ENCODE data around the gene NDUFS4. TPM values are rescaled to one million over a fixed set of nuclear protein-coding genes. Genes with fewer than 3 reads are reported as not detected.

The NDUFS4 gene
- total RNA-seq, 1 experiment from 2014 or later = 84.1 TPM

GRCh38 chr5:53556001-53556400, 4.4 kb upstream of the NDUFS4 start:
- H3K36me3 ChIP-seq (ENCODE audit: low read depth) = no peaks in the 10 kb centered on the region
- TF ChIP-seq, protein P1, sequence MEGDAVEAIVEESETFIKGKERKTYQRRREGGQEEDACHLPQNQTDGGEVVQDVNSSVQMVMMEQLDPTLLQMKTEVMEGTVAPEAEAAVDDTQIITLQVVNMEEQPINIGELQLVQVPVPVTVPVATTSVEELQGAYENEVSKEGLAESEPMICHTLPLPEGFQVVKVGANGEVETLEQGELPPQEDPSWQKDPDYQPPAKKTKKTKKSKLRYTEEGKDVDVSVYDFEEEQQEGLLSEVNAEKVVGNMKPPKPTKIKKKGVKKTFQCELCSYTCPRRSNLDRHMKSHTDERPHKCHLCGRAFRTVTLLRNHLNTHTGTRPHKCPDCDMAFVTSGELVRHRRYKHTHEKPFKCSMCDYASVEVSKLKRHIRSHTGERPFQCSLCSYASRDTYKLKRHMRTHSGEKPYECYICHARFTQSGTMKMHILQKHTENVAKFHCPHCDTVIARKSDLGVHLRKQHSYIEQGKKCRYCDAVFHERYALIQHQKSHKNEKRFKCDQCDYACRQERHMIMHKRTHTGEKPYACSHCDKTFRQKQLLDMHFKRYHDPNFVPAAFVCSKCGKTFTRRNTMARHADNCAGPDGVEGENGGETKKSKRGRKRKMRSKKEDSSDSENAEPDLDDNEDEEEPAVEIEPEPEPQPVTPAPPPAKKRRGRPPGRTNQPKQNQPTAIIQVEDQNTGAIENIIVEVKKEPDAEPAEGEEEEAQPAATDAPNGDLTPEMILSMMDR (conservative IDR thresholded peaks at IDR 0.05) = no peak
- TF ChIP-seq EZH2 (IDR thresholded peaks at IDR 0.05; ENCODE audit: low read depth) = no peak
- H2AFZ ChIP-seq = no peak overlapping the region
- ChIA-PET POLR2A (ENCODE audit: unreplicated experiment) (no interaction called here), CTCF (no interaction called here)
- intact Hi-C loops (cut with micrococcal nuclease; ENCODE audit: unreplicated experiment) = no loop called here
- H3K9me3 ChIP-seq (ENCODE audit: insufficient read depth, low read depth) = no peaks in the 10 kb centered on the region
- 0 out of 2 replicates have a peak, but pooled peaks cover 8% of the 10 kb centered on the region for H3K9me2 ChIP-seq (ENCODE audit: insufficient read depth)
- BruUV-seq (replicated peaks) = no TSS peak
- no peak for DNase-seq
- no peak overlapping the region for H3K4me2 ChIP-seq
- H3K4me3 ChIP-seq = no peak overlapping the region
- H3K27ac ChIP-seq = no peak overlapping the region
- no peaks in the 10 kb centered on the region for H3K4me1 ChIP-seq (replicated peaks; ENCODE audit: insufficient read depth)
- H4K20me1 ChIP-seq (ENCODE audit: insufficient read depth) = no peaks in the 10 kb centered on the region
- H3K27me3 ChIP-seq (ENCODE audit: insufficient read depth, low read depth) = no peaks in the 10 kb centered on the region
- H3K79me2 ChIP-seq (ENCODE audit: low read depth) = peaks cover 6% of the 10 kb centered on the region
- no peaks in the 10 kb centered on the region for H3F3A ChIP-seq (ENCODE audit: insufficient read depth, low read depth)

GRCh38 chr5:53557386-53557785, 3.1 kb upstream of the NDUFS4 start:
- Histone ChIP-seq H3F3A (ENCODE audit: insufficient read depth, low read depth) (no peaks in the 10 kb centered on the region), H3K4me1 (replicated peaks; ENCODE audit: insufficient read depth) (peaks cover 5% of the 10 kb centered on the region; the same call in 1 of the 2 replicates), H3K27ac (no peak overlapping the region), H3K9me2 (ENCODE audit: insufficient read depth) (0 out of 2 replicates have a peak, but pooled peaks cover 8% of the 10 kb centered on the region), H3K27me3 (ENCODE audit: insufficient read depth, low read depth) (no peaks in the 10 kb centered on the region), H3K36me3 (ENCODE audit: low read depth) (no peaks in the 10 kb centered on the region), H3K4me2 (no peak overlapping the region), H4K20me1 (ENCODE audit: insufficient read depth) (no peaks in the 10 kb centered on the region), H3K79me2 (ENCODE audit: low read depth) (peaks cover 19% of the 10 kb centered on the region), H3K4me3 (no peak overlapping the region), H2AFZ (no peak overlapping the region), H3K9me3 (ENCODE audit: insufficient read depth, low read depth) (no peaks in the 10 kb centered on the region)
- ChIA-PET POLR2A (ENCODE audit: unreplicated experiment) (no interaction called here), CTCF (no interaction called here)
- DNase-seq = no peak
- intact Hi-C loops (cut with micrococcal nuclease; ENCODE audit: unreplicated experiment) = no loop called here
- TF ChIP-seq, protein P1 (conservative IDR thresholded peaks at IDR 0.05) = no peak
- TF ChIP-seq EZH2 (IDR thresholded peaks at IDR 0.05; ENCODE audit: low read depth) = no peak
- BruUV-seq (replicated peaks) = no TSS peak

DNA sequence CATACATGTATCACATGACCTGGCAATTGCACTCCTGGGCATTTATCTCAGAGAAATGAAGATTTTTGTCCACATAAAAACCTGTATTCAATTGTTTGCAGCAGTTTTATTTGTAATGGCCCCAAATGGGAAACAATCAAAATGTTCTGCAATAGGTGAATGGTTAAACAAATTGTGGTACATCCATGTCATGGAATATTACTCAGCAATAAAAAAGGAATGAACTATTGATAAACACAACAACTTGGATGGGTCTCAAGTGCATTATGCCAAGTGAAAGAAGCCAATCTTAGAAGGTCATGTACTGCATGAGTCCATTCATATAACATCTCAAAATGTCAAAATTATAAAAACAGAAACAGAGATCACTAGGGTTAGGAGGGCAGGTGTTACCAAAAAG, 1.5 kb upstream of the NDUFS4 start:
- Histone ChIP-seq H3K36me3 (ENCODE audit: low read depth) (no peaks in the 10 kb centered on the region), H4K20me1 (ENCODE audit: insufficient read depth) (no peaks in the 10 kb centered on the region), H3K4me3 (no peak overlapping the region), H3K4me1 (replicated peaks; ENCODE audit: insufficient read depth) (peaks cover 5% of the 10 kb centered on the region; the same call in 1 of the 2 replicates), H2AFZ (no peak overlapping the region), H3K4me2 (no peak overlapping the region), H3K9me2 (ENCODE audit: insufficient read depth) (0 out of 2 replicates have a peak, but pooled peaks cover 8% of the 10 kb centered on the region), H3F3A (ENCODE audit: insufficient read depth, low read depth) (no peaks in the 10 kb centered on the region), H3K79me2 (ENCODE audit: low read depth) (peaks cover 33% of the 10 kb centered on the region), H3K9me3 (ENCODE audit: insufficient read depth, low read depth) (no peaks in the 10 kb centered on the region), H3K27ac (no peak overlapping the region), H3K27me3 (ENCODE audit: insufficient read depth, low read depth) (no peaks in the 10 kb centered on the region)
- CTCF ChIA-PET = no interaction called here
- DNase-seq = no peak
- intact Hi-C loops (cut with micrococcal nuclease; ENCODE audit: unreplicated experiment) = no loop called here
- POLR2A ChIA-PET (ENCODE audit: unreplicated experiment) = no interaction called here
- no peak for TF ChIP-seq EZH2 (IDR thresholded peaks at IDR 0.05; ENCODE audit: low read depth)
- TF ChIP-seq, protein P1 (conservative IDR thresholded peaks at IDR 0.05) = no peak
- BruUV-seq (replicated peaks) = no TSS peak

Measured in PC-9 (cell line).